Activated T-helper 1 cell treated with anti-CD3 and anti-CD28 coated beads, Interleukin-12 subunit alpha, Interleukin-12 subunit beta, Interleukin-2, Interleukin-4 antibody, amounts not matched to agents 30 ng/mL and 10 ng/mL and 1 ng/mL, durations not matched to agents 14 hours and 24 hours and 36 hours (primary cell): Measurements from ENCODE around the gene ATXN7. TPM values are rescaled to one million over a fixed set of nuclear protein-coding genes. Genes with fewer than 3 reads are reported as not detected.

ENCODE experiments used
- DNase-seq: peaks from one replicate; pipeline ENCODE4 v3.0.0; 2021; ENCODE audit warnings: low spot score
- H3K27ac Mint-ChIP-seq: one replicate; pipeline ENCODE4 v1.8.0; 2021; ENCODE audit warnings: mild to moderate bottlenecking, mixed read lengths
- H3K27me3 Mint-ChIP-seq: one replicate; pipeline ENCODE4 v1.8.0; 2022; ENCODE audit warnings: mild to moderate bottlenecking, moderate library complexity, mixed read lengths; ENCODE audit not compliant: insufficient read depth
- H3K36me3 Mint-ChIP-seq: one replicate; pipeline ENCODE4 v1.8.0; 2021; ENCODE audit warnings: low read depth, mixed read lengths
- H3K4me1 Mint-ChIP-seq: one replicate; pipeline ENCODE4 v1.8.0; 2021; ENCODE audit warnings: low read depth, mixed read lengths
- H3K4me3 Mint-ChIP-seq: one replicate; pipeline ENCODE4 v1.8.0; 2021; ENCODE audit warnings: mild to moderate bottlenecking, moderate library complexity, mixed read lengths
- H3K9me3 Mint-ChIP-seq: one replicate; pipeline ENCODE4 v1.8.0; 2021; ENCODE audit warnings: mixed read lengths
- intact Hi-C: fragments of 100-400 bp; cut with micrococcal nuclease; formaldehyde crosslinking; loops from one replicate; pipeline ENCODE4 v1.15.1; 2024
- total RNA-seq: library from RNA; stranded (reverse); gene quantifications from 2 replicates; pipeline ENCODE4 v1.2.3, GENCODE V29; 2022

Gene ATXN7
- total RNA-seq, 1 donor from 2014 or later, result 48.2 TPM

DNA sequence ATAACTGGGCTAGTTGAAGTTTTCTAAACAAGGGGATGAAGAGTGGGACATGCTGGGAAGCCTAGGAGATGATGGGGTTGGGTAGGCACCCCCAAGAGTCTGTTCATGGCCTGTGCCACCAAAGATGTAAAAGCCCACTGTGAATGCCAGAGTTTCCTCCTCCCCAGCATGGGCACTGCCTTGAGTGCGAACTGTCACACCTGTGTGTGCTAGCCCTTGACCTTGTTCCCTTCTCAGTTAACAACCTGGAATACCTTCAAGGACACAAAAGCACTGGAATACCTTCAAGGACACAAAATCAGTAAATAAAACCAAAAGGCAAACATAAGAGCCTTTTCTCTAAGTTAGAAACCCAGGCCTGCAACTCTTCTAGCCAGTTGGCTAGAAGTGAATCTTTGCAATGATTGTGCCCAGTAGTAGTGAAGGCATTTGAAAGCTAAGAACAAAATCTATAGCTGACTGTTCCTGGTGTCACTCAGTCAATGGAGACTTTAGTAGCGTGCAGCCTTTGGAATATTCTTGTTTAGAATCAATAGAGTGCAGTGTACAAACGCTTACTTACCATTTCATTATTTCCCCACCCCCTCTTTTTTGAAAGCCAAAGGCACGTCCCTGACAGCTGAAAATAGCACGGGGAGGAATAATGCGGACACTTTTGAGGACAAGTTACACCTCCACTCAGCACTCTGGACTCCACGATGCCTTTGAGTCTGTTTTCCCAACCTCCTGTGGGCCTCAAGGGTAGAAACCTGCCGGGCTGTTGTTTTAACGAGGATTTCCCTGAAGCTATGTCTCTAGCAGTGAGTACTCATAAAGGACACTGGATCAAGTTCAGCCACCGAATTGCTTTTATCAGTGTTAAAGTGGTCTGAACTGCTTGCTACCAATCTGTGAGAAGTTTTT is 135.4 kb downstream of the ATXN7 start:
- Mint-ChIP-seq H3K27me3 (no peaks in the 10 kb centered on the region), H3K27ac (peak overlapping the region; percentile 21), H3K4me1 (peaks cover 6% of the 10 kb centered on the region), H3K36me3 (peaks cover 49% of the 10 kb centered on the region), H3K9me3 (no peaks in the 10 kb centered on the region), H3K4me3 (no peak overlapping the region)
- DNase-seq, result no peak
- intact Hi-C loops, result loop anchor here (10.0 kb wide), 1 partner anchor 644 kb away; no protein-coding TSS in a partner anchor

DNA sequence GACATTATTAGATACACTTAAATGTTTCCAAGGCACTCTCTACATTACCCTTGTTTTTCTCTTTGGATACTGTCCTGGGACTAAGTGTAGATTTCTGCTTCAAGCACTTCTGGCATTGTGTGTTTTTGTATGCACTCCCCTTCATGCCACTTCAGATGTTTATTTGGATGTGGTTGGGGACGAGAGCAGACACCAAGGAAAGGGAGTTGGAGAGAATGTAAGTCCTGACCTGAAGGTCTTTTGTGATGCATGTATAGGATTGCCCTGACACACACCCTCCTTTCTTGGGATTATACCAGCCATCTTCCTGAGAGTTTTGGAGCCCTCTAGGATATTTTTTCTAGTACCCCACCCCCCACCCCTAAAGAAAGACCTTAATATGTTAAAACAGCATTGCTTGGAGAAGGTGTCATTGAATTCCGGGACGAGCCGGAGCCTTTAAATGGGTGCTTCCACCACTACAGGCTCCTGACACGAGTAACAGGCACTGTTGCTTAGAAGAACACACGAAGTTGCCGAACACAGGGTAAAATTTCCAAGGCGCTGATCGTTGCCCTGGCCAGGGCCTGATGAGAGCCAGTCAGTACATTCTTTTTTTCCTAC is 136.9 kb downstream of the ATXN7 start:
- Mint-ChIP-seq H3K9me3 (no peaks in the 10 kb centered on the region), H3K27ac (no peak overlapping the region), H3K4me3 (no peak overlapping the region), H3K4me1 (no peaks in the 10 kb centered on the region), H3K36me3 (peaks cover 40% of the 10 kb centered on the region), H3K27me3 (no peaks in the 10 kb centered on the region)
- DNase-seq, result no peak
- intact Hi-C loops, result loop anchor here (2.0 kb wide), 1 partner anchor 22 kb away; the partner anchor contains the start of gene PSMD6

DNA sequence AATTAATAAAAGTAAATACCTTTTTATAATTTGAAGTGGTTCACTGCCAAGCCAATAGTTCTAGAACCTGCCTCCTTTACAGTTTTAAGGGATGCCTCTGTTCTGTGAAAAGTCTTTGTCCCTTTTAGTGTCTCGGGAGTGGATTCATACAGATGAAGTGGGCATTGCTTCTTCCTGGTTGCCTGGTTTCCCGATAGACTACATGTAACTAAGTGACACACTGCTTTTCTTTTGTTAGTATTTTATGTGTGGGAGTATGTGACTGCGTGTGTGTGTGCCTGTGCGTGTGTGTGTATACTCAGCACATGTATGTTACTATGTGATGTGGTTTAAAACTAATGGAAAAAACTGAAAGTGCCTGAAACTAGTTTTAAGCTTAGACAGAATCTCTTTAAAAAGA is 138.6 kb downstream of the ATXN7 start:
- H3K27me3 Mint-ChIP-seq, result no peaks in the 10 kb centered on the region
- H3K27ac Mint-ChIP-seq, result no peak overlapping the region
- H3K9me3 Mint-ChIP-seq, result no peaks in the 10 kb centered on the region
- no peaks in the 10 kb centered on the region for H3K4me1 Mint-ChIP-seq
- H3K36me3 Mint-ChIP-seq, result peaks cover 31% of the 10 kb centered on the region
- intact Hi-C loops, result no loop called here
- no peak for DNase-seq
- H3K4me3 Mint-ChIP-seq, result no peak overlapping the region

DNA sequence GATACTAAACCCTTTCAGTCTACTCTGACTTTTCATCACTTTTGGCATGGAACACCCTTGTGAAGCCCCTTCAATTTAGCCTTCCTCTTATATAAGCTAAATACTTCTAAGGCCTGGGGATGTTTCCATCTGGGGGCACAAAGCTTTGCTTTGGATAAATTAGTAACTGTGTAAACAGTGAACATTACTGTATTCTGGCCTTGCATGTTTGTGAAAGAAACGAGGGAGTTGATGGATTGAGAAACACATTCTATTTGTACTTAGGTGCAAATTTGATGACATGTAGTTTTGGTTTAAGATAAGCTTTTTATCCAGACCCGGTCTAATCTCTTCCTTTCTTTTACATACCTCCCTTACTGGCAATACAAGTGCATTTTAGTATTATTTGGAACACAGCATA is 139.9 kb downstream of the ATXN7 start:
- peaks cover 24% of the 10 kb centered on the region for H3K36me3 Mint-ChIP-seq
- H3K9me3 Mint-ChIP-seq, result no peaks in the 10 kb centered on the region
- intact Hi-C loops, result no loop called here
- no peak overlapping the region for H3K4me3 Mint-ChIP-seq
- no peak for DNase-seq
- H3K27me3 Mint-ChIP-seq, result no peaks in the 10 kb centered on the region
- H3K4me1 Mint-ChIP-seq, result no peaks in the 10 kb centered on the region
- H3K27ac Mint-ChIP-seq, result peak overlapping the region; percentile 16

DNA sequence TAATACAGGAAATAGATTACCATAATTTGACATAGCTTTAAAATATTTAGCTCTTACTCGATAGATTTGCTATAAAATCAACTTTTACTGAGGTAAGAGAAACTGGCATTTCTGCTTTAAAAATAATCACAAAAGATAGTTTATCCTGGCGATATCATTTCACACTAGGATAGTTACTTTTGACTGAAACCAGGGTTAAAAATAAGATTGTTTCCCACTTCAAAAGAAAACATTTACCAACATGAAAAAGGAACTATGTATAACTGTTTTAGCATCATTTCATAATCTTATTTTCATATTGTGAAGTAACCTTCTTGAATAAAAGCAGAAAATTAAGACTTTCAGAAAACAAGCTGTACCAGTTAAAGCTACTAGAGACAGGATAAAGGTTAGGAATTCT is 144.3 kb downstream of the ATXN7 start:
- Mint-ChIP-seq H3K9me3 (no peaks in the 10 kb centered on the region), H3K27ac (no peak overlapping the region)

DNA sequence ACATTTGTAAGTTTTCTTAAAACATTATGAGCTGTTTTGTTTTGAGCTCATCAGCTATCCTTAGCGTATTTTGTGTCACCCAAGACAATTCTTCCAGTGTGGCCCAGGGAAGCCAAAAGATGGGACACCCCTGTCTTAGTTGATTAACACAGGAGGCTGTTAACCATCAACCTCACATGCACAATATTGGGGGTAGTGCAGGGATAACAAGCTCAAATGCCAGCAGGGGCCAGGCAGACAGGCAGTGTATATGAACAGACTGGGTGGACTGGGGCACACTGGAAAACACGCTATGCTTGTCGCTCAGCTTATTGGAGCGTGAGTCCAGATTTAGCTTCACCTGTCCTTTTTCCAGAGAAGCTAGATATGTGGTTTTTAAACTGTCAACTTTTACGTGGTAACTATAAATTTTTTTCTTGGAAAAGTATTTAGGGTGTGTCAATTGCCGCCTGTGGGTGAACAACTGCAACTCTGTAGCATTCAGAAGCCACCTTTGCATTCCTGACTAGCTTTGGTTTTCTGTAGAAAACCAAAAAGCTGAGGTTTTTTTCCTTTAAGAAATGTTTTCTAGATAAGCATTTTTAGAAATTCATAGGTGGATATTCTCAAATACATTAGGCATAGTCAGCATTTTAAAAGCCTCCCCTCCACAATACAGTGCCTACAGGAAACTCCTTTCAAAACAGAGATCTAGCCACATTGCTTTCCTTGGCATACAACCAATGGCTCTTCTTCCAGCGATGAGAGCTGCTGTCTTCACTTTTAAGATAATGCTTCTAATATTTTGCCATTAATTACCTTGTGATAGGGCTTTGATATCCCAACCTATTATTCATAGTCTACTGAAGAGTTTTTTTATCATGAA is 145.1 kb downstream of the ATXN7 start:
- peak overlapping the region; percentile 66 for H3K27ac Mint-ChIP-seq

More for the DNA sequence above, 144.3 kb downstream of the ATXN7 start:
- peaks cover 33% of the 10 kb centered on the region for H3K36me3 Mint-ChIP-seq
- intact Hi-C loops, result no loop called here
- H3K27me3 Mint-ChIP-seq, result no peaks in the 10 kb centered on the region
- DNase-seq, result no peak
- peaks cover 14% of the 10 kb centered on the region for H3K4me1 Mint-ChIP-seq
- no peak overlapping the region for H3K4me3 Mint-ChIP-seq

DNA sequence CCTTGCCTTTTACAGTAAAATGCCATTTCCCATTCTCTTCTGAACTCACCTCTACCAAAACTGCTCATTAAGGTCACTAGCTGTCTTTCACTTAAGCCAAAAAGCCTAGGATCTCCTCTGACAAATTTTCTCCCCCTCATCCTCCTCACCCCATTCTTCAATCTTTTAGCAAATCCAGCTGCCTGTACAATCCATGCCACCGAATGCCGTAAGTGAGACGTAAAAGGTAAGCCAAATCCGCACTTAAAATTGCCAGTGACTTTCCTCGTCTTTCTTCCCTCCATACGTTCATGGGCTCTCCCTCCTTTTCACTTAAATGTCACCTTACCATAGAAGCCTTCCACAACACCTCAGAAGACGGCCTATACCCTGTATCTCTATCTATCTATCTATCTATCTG is 145.9 kb downstream of the ATXN7 start:
- intact Hi-C loops, result no loop called here
- peak overlapping the region; percentile 13 for H3K27ac Mint-ChIP-seq
- peaks cover 46% of the 10 kb centered on the region for H3K36me3 Mint-ChIP-seq
- H3K4me3 Mint-ChIP-seq, result no peak overlapping the region
- H3K4me1 Mint-ChIP-seq, result peaks cover 21% of the 10 kb centered on the region
- no peaks in the 10 kb centered on the region for H3K9me3 Mint-ChIP-seq
- no peaks in the 10 kb centered on the region for H3K27me3 Mint-ChIP-seq
- no peak for DNase-seq

More for the DNA sequence above, 145.1 kb downstream of the ATXN7 start:
- Mint-ChIP-seq H3K4me1 (peaks cover 14% of the 10 kb centered on the region), H3K27me3 (no peaks in the 10 kb centered on the region), H3K4me3 (no peak overlapping the region), H3K9me3 (no peaks in the 10 kb centered on the region), H3K36me3 (peaks cover 38% of the 10 kb centered on the region)
- DNase-seq, result no peak
- intact Hi-C loops, result no loop called here

DNA sequence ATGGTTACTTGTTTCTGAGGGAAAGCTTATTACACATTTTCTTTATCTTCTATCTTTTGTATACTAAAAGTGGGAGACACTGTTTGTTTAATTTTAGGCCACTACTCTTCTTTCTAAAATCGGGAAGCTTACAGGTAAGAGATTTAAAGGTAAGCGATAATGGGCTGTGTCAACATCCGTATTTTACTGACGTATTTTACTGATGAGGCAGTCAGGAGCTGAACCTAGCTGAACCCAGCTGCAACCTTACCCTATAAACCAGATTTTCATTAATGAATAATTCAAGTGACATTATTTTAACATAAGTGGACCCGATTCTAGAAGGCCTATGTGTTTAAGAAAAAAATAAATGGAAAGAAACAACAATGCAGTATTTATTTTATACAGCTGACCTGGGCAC is 146.5 kb downstream of the ATXN7 start:
- Mint-ChIP-seq H3K4me3 (no peak overlapping the region), H3K4me1 (peaks cover 26% of the 10 kb centered on the region), H3K27ac (no peak overlapping the region), H3K27me3 (no peaks in the 10 kb centered on the region), H3K36me3 (peaks cover 52% of the 10 kb centered on the region), H3K9me3 (no peaks in the 10 kb centered on the region)
- no peak for DNase-seq
- intact Hi-C loops, result no loop called here

DNA sequence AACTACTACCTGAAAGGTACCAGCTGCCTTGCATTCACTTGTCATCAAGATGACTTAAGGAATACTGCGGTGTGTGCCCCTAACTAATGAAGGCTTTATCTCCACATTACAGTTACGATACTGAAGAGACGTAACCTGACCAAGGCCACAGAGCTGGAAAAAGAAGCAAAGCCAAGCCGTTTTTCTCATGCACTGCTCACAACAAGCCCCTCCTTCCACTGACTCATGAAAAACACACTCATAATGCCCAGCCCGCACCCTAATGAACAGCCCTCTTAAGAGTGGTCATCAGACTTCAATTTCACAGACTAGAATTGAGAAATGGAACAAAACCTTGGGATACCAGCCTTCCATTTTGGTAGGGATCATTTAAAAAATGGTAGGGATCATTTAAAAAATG is 148.0 kb downstream of the ATXN7 start:
- no peak overlapping the region for H3K4me3 Mint-ChIP-seq
- H3K27ac Mint-ChIP-seq, result no peak overlapping the region
- peaks cover 26% of the 10 kb centered on the region for H3K4me1 Mint-ChIP-seq
- DNase-seq, result no peak
- no peaks in the 10 kb centered on the region for H3K9me3 Mint-ChIP-seq
- intact Hi-C loops, result no loop called here
- peaks cover 55% of the 10 kb centered on the region for H3K36me3 Mint-ChIP-seq
- H3K27me3 Mint-ChIP-seq, result no peaks in the 10 kb centered on the region

DNA sequence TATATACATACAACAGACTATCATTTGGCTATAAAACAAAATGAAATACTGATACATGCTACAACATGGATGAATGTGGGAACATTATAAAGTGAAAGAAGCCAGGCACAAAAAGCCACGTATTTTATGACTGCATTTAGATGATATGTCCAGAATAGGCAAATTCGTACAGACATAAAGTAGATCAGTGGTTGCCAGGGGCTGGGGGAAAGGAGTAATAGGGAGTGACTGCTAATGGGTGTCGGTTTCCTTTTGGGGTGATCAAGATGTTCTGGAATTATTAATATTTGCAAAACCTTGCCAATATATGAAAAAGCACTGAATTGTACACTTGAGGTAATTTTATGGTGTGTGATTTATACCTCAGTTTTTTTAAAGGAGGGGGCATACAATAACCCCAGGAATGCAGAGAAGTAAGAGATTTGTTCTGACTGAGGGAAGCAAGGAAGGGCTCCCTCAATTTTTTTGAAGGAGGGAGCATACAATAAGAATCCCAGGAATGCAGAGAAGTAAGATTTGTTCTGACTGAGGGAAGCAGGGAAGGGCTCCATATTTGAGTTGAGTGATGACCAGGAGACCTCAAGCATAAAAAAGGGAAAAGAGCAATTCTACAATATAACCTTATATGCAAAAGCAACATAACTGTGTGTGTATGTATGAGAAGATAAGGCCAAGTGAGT is 153.4 kb downstream of the ATXN7 start:
- Mint-ChIP-seq H3K4me1 (peaks cover 34% of the 10 kb centered on the region), H3K27me3 (no peaks in the 10 kb centered on the region), H3K4me3 (no peak overlapping the region), H3K9me3 (no peaks in the 10 kb centered on the region), H3K27ac (no peak overlapping the region), H3K36me3 (peaks cover 63% of the 10 kb centered on the region)
- DNase-seq, result no peak
- intact Hi-C loops, result no loop called here

DNA sequence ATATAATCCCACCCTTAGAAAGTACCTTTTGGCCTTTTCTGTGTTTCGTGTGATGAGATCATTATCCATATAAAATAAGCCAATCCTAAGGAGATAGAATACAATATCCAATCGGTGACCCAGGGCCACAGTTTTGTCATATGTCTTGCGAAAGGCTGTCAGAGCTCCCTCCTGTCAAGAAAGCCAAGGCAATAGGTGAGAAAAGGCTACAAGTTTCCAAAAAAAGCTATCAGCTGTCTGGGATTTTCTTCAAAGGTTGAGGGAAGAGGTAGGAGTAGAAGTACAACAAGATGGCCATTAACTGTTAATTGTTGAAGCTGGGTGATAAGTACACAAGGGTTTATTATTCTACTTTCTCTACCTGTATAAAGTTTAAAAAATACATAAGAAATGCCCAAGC is 155.6 kb downstream of the ATXN7 start:
- Mint-ChIP-seq H3K27ac (no peak overlapping the region), H3K4me3 (no peak overlapping the region), H3K9me3 (no peaks in the 10 kb centered on the region), H3K36me3 (peaks cover 48% of the 10 kb centered on the region), H3K27me3 (no peaks in the 10 kb centered on the region), H3K4me1 (peaks cover 35% of the 10 kb centered on the region)
- DNase-seq, result no peak
- intact Hi-C loops, result no loop called here

DNA sequence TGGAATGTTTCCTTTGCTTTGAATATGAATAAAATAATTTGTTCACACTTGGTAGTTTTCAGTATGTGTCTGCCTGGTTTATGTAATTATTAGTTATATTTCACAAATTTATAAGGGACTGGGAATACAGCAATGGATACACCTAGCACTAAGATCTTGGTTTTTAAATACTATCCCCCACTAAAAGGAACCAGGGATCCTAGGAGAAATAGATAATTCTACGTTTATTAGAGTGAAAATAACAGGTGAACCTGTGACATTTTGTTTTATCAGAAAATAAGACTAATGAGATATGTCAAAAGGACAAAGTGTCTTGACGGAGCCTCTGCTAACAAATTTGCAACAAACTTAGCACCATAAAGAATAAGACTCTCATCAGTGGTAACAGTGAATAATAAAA is 156.2 kb downstream of the ATXN7 start:
- intact Hi-C loops, result loop anchor here (10.0 kb wide), 1 partner anchor 665 kb away; no protein-coding TSS in a partner anchor
- Mint-ChIP-seq H3K9me3 (no peaks in the 10 kb centered on the region), H3K27ac (no peak overlapping the region), H3K4me1 (peaks cover 31% of the 10 kb centered on the region), H3K36me3 (peaks cover 42% of the 10 kb centered on the region), H3K4me3 (no peak overlapping the region), H3K27me3 (no peaks in the 10 kb centered on the region)
- no peak for DNase-seq
